Measurements from ENCODE around the gene SZT2. TPM values are rescaled to one million over a fixed set of nuclear protein-coding genes. Genes with fewer than 3 reads are reported as not detected.
"Not testable (repeated sequence)": the region's sequence is repeated elsewhere in the genome, so short reads cannot be mapped to it uniquely, and the experiment has no call there.

The SZT2 gene
- total RNA-seq, 2 experiments from 2014 or later = 27.3 to 37.6 TPM

- intact Hi-C loops (cut with micrococcal nuclease) = loop anchor here (10.0 kb wide), 2 partner anchors 429 to 1451 kb away; no protein-coding TSS in a partner anchor
- no peak overlapping the region for H3K27ac Mint-ChIP-seq
- no peak overlapping the region for H3K4me3 Mint-ChIP-seq
- H3K36me3 Mint-ChIP-seq = peaks cover 53% of the 10 kb centered on the region
- ChIA-PET CTCF (no interaction called here), POLR2A (no interaction called here)
- DNase-seq = no peak
- peaks cover 46% of the 10 kb centered on the region for H3K4me1 Mint-ChIP-seq (ENCODE audit: low read depth)
- no peaks in the 10 kb centered on the region for H3K9me3 Mint-ChIP-seq
- no peaks in the 10 kb centered on the region for H3K27me3 Mint-ChIP-seq
These were observed 25.7 kb upstream of the SZT2 start for GRCh38 chr1:43363935-43364525.

GRCh38 chr1:43365678-43366077 lies 24.0 kb upstream of the SZT2 start:
- no peak for DNase-seq
- peak overlapping the region; percentile 91 for H3K27ac Mint-ChIP-seq
- intact Hi-C loops (cut with micrococcal nuclease) = loop anchor here (5.0 to 10.0 kb wide), 3 partner anchors 87 to 1449 kb away; partner anchors contain the start of gene HYI
- H3K9me3 Mint-ChIP-seq = no peaks in the 10 kb centered on the region
- CTCF ChIA-PET = no interaction called here
- no peaks in the 10 kb centered on the region for H3K27me3 Mint-ChIP-seq
- peaks cover 41% of the 10 kb centered on the region for H3K4me1 Mint-ChIP-seq (ENCODE audit: low read depth)
- H3K36me3 Mint-ChIP-seq = peaks cover 40% of the 10 kb centered on the region
- POLR2A ChIA-PET = no interaction called here
- H3K4me3 Mint-ChIP-seq = peak overlapping the region; percentile 93

GRCh38 chr1:43366179-43366578 lies 23.5 kb upstream of the SZT2 start:
- Mint-ChIP-seq H3K27ac (peak overlapping the region; percentile 91), H3K4me1 (ENCODE audit: low read depth) (peaks cover 37% of the 10 kb centered on the region), H3K27me3 (no peaks in the 10 kb centered on the region), H3K36me3 (peaks cover 35% of the 10 kb centered on the region), H3K9me3 (no peaks in the 10 kb centered on the region), H3K4me3 (peak overlapping the region; percentile 93)
- ChIA-PET POLR2A (interaction anchor here (2.4 to 3.0 kb wide), 2 partner anchors 23 to 284 kb away, joined by 9 to 28 read pairs; partner anchors contain the start of genes KDM4A, MED8 and SZT2), CTCF (no interaction called here)
- intact Hi-C loops (cut with micrococcal nuclease) = loop anchor here (5.0 to 10.0 kb wide), 3 partner anchors 86 to 1449 kb away; partner anchors contain the start of gene HYI
- DNase-seq = peak; percentile 27

GRCh38 chr1:43366601-43367025 lies 23.1 kb upstream of the SZT2 start:
- Mint-ChIP-seq H3K36me3 (peaks cover 31% of the 10 kb centered on the region), H3K27ac (peak overlapping the region; percentile 91), H3K9me3 (no peaks in the 10 kb centered on the region), H3K27me3 (no peaks in the 10 kb centered on the region), H3K4me1 (ENCODE audit: low read depth) (peaks cover 32% of the 10 kb centered on the region), H3K4me3 (peak overlapping the region; percentile 93)
- ChIA-PET CTCF (no interaction called here), POLR2A (interaction anchor here (1.0 to 3.0 kb wide), 4 partner anchors 8 to 284 kb away, joined by 3 to 28 read pairs (median 16); partner anchors contain the start of genes CDC20, KDM4A, MED8 and SZT2)
- intact Hi-C loops (cut with micrococcal nuclease) = loop anchor here (5.0 to 10.0 kb wide), 3 partner anchors 86 to 1448 kb away; partner anchors contain the start of gene HYI
- no peak for DNase-seq

- intact Hi-C loops (cut with micrococcal nuclease) = loop anchor here (5.0 to 10.0 kb wide), 3 partner anchors 85 to 1448 kb away; partner anchors contain the start of gene HYI
These were observed 22.4 kb upstream of the SZT2 start for GRCh38 chr1:43367026-43367903.

GRCh38 chr1:43367904-43368645 lies 21.6 kb upstream of the SZT2 start, which contains the start of gene ELOVL1:
Gene ELOVL1, minus strand, starts transcription at chr1:43368011. Its CDS starts 2,402 bp downstream, at chr1:43365609.
- H3K4me3 Mint-ChIP-seq = peak within 1 kb of the TSS; percentile 93
- H3K36me3 Mint-ChIP-seq = peaks cover 22% of the 10 kb centered on the region
- intact Hi-C loops (cut with micrococcal nuclease) = loop anchor here (1.0 to 10.0 kb wide), 5 partner anchors 10 to 1447 kb away; partner anchors contain the start of genes CDC20, HYI, MED8 and SZT2
- H3K9me3 Mint-ChIP-seq = no peaks in the 10 kb centered on the region
- POLR2A ChIA-PET = interaction anchor here (0.6 to 3.0 kb wide), 11 partner anchors 10 to 601 kb away, joined by 3 to 28 read pairs (median 4); partner anchors contain the start of genes C1orf50, CDC20, KDM4A and MED8
- H3K27ac Mint-ChIP-seq = peak within 1 kb of the TSS; percentile 91
- peaks cover 29% of the 10 kb centered on the region for H3K4me1 Mint-ChIP-seq (ENCODE audit: low read depth)
- CTCF ChIA-PET = interaction anchor here (0.6 to 1.6 kb wide), 11 partner anchors 10 to 455 kb away, joined by 3 to 14 read pairs (median 3); partner anchors contain the start of genes CDC20, CFAP57, EBNA1BP2 and MED8
- peak; percentile 94 for DNase-seq
- H3K27me3 Mint-ChIP-seq = no peaks in the 10 kb centered on the region

More at GRCh38 chr1:43367026-43367903, 22.4 kb upstream of the SZT2 start:
- Mint-ChIP-seq H3K4me1 (ENCODE audit: low read depth) (peaks cover 30% of the 10 kb centered on the region), H3K36me3 (peaks cover 24% of the 10 kb centered on the region), H3K27ac (peak overlapping the region; percentile 91), H3K9me3 (no peaks in the 10 kb centered on the region), H3K4me3 (peak overlapping the region; percentile 93), H3K27me3 (no peaks in the 10 kb centered on the region)
- POLR2A ChIA-PET = interaction anchor here (0.6 to 3.0 kb wide), 7 partner anchors 9 to 600 kb away, joined by 3 to 28 read pairs (median 4); partner anchors contain the start of genes C1orf50, CDC20, KDM4A and MED8
- peak; percentile 49 for DNase-seq
- CTCF ChIA-PET = interaction anchor here (0.6 to 1.6 kb wide), 10 partner anchors 9 to 454 kb away, joined by 3 to 14 read pairs (median 4); partner anchors contain the start of genes CDC20, CFAP57, EBNA1BP2 and MED8

- POLR2A ChIA-PET = interaction anchor here (0.6 to 3.0 kb wide), 9 partner anchors 9 to 602 kb away, joined by 3 to 28 read pairs (median 4); partner anchors contain the start of genes C1orf50, CDC20, KDM4A and MED8
- intact Hi-C loops (cut with micrococcal nuclease) = loop anchor here (1.0 to 10.0 kb wide), 5 partner anchors 10 to 1446 kb away; partner anchors contain the start of genes CDC20, HYI, MED8 and SZT2
- DNase-seq = no peak
- Mint-ChIP-seq H3K4me3 (peak overlapping the region; percentile 91), H3K9me3 (no peaks in the 10 kb centered on the region), H3K36me3 (peaks cover 18% of the 10 kb centered on the region), H3K27ac (peak overlapping the region; percentile 87), H3K4me1 (ENCODE audit: low read depth) (peaks cover 28% of the 10 kb centered on the region), H3K27me3 (no peaks in the 10 kb centered on the region)
- CTCF ChIA-PET = interaction anchor here (0.7 to 1.6 kb wide), 10 partner anchors 10 to 196 kb away, joined by 3 to 14 read pairs (median 4); partner anchors contain the start of genes CDC20, CFAP57, EBNA1BP2 and MED8
These were observed 21.1 kb upstream of the SZT2 start for GRCh38 chr1:43368646-43369020.

- H3K9me3 Mint-ChIP-seq, DNase-seq, H3K4me3 Mint-ChIP-seq, H3K27me3 Mint-ChIP-seq, H3K27ac Mint-ChIP-seq, CTCF ChIA-PET: not testable (repeated sequence)
- intact Hi-C loops (cut with micrococcal nuclease) = loop anchor here (2.0 to 10.0 kb wide), 4 partner anchors 19 to 1445 kb away; partner anchors contain the start of genes HYI, MED8 and SZT2
- peaks cover 12% of the 10 kb centered on the region for H3K36me3 Mint-ChIP-seq
- peaks cover 28% of the 10 kb centered on the region for H3K4me1 Mint-ChIP-seq (ENCODE audit: low read depth)
- POLR2A ChIA-PET = interaction anchor here (0.6 to 0.7 kb wide), 2 partner anchors 9 to 84 kb away, joined by 5 read pairs; partner anchors contain the start of gene HYI
These were observed 19.9 kb upstream of the SZT2 start for GRCh38 chr1:43369779-43370178.

- peaks cover 10% of the 10 kb centered on the region for H3K36me3 Mint-ChIP-seq
- H3K27ac Mint-ChIP-seq = no peak overlapping the region
- peaks cover 21% of the 10 kb centered on the region for H3K4me1 Mint-ChIP-seq (ENCODE audit: low read depth)
- DNase-seq = no peak
- ChIA-PET CTCF (no interaction called here), POLR2A (no interaction called here)
- no peak overlapping the region for H3K4me3 Mint-ChIP-seq
- H3K27me3 Mint-ChIP-seq = no peaks in the 10 kb centered on the region
- intact Hi-C loops (cut with micrococcal nuclease) = no loop called here
- no peaks in the 10 kb centered on the region for H3K9me3 Mint-ChIP-seq
These were observed 19.1 kb upstream of the SZT2 start for GRCh38 chr1:43370564-43370963.

- DNase-seq = no peak
- no peak overlapping the region for H3K4me3 Mint-ChIP-seq
- CTCF ChIA-PET = no interaction called here
- no peak overlapping the region for H3K27ac Mint-ChIP-seq
- peaks cover 14% of the 10 kb centered on the region for H3K4me1 Mint-ChIP-seq (ENCODE audit: low read depth)
- POLR2A ChIA-PET = interaction anchor here (1.3 kb wide), 1 partner anchor 14 kb away, joined by 3 read pairs; the partner anchor contains the start of gene CDC20
- intact Hi-C loops (cut with micrococcal nuclease) = no loop called here
- no peaks in the 10 kb centered on the region for H3K27me3 Mint-ChIP-seq
- H3K9me3 Mint-ChIP-seq = no peaks in the 10 kb centered on the region
- peaks cover 10% of the 10 kb centered on the region for H3K36me3 Mint-ChIP-seq
These were observed 17.5 kb upstream of the SZT2 start for GRCh38 chr1:43372172-43372571.
